Fibroblast of skin of abdomen (primary cell): ENCODE data around the gene ZNF407.
A peak's percentile ranks its signal among the peaks of the same experiment; 100 is the strongest.

Source experiments
- DNase-seq: peaks from one replicate; pipeline ENCODE4 v3.0.0-alpha.2; 2013

ZNF407 gene

DNA sequence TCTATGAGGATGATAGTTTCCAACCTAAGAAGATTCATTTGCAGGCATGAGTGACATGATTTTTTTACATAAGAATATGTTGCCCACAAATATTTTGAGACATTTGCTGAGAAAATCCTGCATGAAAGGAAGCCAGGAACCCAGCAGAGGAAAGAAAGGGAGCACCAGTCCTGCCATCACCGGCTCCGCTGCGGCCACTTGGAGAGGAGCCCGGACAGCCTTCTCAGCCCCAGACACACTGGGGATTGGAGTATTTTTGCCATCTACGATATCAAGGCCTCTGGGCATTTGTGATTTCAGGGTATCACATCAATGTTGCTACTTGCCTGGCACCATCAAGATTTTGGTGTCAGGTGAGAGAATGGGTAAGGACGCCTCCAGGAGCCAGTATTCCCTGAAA lies 383.0 kb downstream of the ZNF407 start:
- DNase-seq, result no peak

DNA sequence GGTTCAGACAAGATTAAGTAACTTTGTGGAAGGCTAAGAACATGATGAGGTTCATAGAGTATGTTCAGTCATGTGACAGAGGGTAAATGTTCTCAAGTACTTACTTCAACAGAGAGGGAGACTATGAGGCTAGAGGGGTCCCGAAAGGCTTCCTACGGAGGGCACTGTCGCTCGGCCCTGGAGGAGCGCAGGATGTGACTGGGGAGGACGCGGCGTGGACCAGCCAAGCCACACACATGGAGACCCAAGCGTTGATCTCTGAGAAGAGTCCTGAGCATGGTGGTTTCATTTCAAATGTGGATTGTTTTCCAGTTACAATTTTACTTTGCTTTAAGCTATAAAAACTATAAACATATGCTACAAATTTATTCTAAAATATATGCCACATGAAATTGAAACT lies 383.8 kb downstream of the ZNF407 start:
- no peak for DNase-seq

DNA sequence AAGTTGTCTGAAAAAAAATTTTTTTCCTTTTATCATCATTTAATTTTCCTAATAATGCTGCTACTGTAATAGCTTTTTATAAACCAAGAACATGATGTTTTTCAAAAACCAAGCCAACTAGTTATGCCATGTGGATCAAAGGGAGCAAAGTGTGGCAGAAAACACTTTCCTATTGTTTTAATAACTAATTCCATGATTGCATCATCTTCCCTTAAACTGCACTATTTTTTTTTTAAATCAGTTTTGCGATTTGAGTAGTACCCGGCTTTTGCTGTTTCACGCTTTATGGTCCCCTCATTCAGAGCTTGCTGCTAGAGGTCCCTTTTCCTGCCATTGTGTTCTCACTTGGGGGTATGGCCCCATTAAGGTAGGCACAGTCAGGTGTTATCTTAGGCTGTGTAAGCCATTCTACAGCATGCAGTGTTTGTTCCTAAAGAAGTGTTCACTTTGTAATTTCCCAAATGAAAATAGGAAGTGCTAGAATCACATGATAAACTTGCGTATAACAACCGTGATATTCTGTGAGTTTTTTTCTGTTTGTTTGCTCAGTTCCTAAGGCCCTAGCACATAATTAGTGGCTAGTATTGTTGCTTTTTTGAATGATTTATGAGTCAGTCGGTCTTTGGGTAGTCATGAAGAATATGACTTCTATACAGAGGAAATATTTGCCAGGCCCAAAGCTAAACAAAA lies 385.4 kb downstream of the ZNF407 start:
- no peak for DNase-seq

DNA sequence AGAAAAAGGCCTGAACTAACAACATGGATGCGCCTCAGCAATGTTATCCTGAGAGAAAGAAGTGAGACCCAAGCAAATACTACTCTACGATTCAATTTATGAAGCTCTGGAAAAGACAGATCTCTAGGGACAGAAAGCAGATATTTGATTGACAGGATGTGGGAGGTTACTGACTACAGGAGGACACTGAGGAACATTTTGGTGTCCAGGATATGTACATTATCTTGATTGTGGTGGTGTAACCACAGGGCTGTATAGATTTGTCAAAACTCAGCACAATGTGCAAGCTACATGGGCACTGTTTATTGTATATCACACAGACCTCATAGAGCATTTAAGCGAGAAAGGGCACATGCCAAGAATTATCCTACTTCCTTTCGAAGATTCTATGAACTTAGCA lies 391.5 kb downstream of the ZNF407 start:
- no peak for DNase-seq

DNA sequence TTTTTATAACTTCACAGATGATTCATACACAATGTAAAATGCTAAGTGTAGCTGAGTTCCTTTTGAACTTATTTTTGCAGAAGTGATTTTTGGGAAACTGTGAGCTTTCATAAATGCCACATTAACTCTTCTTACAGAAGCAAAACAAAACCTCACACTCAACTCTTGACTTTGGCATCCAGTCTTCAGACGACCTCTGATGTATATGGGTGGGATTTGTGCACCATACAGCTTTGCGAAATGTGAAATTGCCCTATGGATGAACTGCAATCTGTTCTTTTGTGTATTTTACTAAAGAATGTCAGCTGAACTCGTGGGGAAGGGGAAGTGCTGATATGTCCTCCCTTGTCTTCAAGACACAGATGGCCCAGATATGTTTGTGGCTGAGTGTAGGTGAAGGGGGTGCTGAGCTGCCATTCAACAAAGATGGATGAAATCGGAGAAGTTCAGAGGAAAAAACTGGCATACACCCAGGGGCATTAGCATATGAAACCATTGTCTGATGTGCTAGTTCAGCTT lies 393.0 kb downstream of the ZNF407 start:
- DNase-seq, result peak; percentile 26

DNA sequence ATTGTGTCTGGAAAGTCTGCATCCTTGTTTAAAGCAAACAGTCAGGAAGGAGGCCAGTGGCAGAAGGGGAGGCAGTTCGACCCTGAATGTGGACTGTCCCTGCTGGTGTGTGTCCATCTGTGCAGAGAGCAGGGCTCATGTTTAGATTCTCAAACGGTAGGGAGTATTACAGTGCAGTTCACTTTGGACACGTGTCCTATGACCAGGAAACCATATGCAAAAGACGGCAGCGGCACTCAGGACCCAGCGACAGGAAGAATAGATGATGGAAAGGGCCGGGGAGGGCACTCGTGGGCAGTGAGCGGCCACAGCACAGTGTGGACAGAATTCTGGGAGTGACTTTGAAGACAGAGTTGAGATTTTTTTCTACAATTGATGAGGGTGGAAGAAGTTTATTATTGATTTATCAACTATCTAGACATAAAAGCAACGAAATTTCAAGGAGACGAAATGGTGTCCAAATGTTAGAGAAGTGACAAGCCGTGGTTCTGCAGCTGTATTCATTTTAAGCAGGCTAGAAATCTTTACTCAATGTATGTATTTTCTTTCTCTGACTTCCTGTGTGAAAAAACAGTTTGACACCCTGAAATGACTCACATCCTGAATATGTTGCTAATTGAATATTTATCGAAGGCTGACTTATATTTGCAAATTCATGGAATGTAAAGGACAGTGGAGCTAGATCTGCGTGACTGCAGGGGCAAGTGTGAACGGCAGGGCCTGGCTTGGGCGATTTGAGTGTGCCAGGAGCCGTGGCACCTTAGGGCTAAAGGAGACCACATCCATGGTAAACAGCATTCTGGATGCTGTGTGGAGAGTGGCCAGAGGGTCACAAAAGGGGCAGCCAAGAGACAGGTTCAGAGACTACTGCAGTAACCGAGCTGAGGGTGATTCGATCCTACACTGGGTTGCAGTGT lies 397.1 kb downstream of the ZNF407 start:
- peak; percentile 58 for DNase-seq

DNA sequence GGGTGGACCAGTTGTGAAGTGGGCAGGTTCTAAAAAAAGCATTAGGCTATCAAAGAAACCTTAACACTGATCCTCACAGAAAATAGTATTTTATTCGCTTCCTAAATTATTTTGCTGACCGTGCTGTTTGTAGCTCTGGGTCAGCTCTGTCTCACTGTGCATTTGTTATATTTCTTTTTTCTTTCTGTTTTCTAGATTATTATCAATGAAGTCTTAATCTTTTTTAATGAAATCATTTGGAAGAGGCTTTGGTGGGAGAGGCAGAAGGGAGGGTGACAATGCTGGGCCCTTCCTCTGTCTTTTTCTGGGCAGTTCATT lies 397.7 kb downstream of the ZNF407 start:
- DNase-seq, result no peak

DNA sequence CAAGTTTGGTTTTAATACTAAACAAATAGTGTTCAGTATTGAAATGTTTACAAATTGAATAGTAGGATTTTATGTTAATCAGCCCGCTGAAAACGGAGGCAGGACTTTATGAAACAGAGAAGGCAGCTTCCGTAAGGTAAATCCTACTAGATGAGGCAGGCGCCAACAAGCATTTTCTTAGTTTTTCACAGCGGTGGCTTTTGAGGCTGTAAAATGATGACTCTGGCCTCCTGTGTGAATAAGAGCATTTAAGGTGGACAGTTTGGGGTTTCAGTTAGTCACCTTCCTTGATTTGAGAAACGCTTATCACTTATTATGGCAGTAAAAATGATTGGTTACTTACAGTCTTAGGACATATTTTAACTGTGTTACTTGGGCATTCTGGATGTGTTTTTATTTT lies 398.4 kb downstream of the ZNF407 start:
- DNase-seq, result no peak

DNA sequence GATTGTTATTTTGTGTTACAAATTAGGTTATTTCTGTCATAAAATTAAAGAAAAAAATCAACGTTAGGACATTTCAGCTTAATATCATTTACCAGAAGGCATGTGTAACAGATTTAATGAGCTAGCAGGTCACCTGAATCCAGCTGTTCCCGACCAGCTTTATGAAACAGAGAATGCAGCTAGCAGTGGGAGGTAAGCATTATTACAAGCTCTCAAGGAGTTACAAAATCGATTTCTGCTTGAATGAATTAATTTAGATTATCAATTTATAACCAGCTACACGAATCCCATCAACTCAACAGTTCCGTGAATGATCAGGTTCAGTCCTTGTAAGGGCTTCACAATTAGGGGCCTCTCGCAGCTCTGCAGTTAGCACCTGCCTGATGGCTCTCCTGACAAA lies 399.3 kb downstream of the ZNF407 start:
- DNase-seq, result no peak

DNA sequence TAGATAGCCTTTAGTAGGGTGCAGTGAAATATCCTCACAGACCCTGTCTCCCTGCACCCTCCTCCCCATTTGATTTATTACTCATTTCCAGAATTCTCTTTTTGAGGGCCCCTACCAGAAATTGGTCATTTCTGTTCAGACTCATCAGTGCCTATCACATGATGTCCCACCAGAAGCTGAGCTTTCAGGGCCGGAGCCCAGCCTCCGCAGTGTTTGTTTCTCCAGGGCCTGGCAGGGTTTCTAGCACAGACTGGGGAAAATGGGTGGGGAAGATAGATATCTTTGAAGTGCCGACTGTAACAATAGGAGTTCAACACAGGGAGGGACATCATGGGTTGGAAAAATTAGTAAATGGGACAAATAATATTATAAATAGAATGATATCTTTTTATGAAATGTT lies 403.2 kb downstream of the ZNF407 start:
- no peak for DNase-seq

DNA sequence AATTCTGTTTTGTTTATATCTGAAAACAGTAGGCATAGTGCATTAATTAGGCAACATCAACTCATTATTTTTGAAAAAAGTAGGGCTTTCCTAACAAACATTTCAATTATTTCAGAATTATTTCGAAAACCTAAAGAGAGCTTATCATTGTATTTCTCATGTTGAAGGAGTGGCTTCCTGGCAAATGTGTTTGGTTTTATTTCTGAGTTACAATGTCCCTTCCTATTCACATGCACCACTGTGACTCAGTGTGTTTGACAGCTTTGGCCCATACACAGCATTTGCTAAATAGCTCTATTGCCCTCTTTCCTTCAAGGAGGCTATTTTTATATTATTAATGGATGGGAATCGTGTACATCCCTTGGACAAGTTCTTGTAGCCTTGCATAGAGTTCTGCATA lies 405.4 kb downstream of the ZNF407 start:
- no peak for DNase-seq

DNA sequence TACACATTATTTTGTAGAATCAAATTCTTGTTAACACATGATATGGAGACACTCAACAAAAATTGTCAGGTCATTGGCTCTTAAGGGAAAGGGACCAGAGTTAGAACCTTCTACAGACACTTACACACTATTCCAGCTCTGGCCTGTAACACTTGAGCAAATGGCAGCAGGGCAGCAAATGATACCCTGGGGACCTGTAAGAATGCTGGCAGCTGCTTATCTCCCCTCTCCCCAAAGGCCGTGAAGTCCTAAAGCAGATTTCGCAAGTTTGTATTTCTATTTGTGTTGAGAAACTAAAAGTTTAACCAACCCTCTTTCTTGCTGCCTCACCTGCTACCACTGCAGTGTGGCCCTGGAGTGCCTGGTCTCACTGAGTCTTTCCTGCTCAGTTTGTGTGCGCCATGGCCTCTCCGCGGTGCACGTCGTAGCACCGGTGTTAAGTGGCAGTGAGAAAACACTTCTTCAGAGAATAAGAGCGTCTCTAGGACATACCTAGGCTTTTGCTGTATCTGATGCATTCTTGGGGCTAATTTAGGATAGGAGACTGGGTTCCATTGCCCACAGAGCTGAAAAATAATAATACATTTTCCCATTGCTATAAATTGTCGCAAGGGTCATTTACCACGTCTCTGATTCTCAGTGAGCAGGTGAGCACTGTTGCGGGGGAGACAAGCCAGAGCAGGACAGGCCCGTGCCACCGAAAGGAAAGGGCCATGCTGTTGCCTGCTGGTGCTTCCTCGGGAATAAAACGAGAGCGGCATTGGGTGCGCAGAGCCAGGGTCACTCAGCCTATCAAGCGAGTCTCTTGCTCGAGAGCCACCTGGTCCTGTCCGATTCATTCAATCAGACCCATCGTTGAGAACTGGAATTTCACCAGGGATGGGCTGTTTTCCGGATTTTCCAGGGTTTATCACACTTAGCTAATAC lies 406.4 kb downstream of the ZNF407 start:
- DNase-seq, result no peak

DNA sequence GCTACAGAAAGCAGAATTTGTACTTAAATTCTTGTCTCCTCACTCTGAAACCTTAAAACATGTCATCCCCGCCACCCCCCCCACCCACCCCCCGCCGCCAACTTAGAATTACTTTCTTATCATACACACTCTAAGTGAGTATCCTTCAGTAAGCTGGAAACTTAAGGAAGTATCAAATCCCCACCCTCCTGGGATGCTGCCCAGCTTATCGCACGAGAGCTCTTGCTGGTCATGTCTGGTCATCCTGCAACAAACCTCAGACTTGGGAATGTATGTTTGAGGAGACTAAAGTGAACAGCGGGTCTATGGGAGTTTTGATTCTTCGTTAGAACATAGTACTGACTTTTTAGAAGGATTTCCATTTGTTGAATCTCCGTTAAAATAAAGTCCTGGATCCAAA lies 408.0 kb downstream of the ZNF407 start:
- no peak for DNase-seq

DNA sequence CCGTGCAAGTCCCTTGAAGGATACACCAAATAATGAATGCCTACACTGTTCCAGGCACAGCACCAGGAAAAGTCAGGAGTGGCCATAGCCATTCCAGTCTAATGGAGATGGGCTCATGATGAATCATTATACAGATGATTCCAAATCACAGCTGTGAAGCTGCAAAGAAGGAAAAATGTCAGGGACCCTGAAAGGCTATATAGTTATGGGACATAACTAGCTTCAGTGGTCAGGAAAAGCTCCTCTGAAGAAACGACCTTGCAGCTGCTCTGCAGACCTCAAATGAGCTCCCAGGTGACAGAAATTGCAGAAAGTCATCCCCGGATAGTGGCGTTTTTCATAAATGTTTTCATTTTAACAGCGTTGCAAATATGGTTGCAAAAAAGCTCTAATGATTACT lies 410.5 kb downstream of the ZNF407 start:
- no peak for DNase-seq

DNA sequence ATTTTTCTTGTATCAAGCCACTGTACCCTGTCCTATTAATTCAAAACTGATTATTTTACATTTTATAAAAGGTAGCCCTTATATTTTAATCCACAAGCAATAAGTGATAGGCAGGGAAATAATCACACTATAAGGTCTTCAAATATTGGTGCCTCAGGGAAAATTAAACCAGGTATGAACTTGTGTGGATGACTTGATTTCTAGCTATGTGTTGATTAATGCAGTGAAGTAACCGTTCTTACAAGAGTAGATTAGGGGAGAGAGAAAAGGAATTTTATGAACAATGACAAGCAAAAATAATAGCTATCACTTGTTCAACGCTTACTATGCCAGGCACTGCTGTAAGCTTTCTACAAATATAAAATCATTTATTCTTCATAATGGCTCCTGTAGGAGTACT lies 411.6 kb downstream of the ZNF407 start:
- no peak for DNase-seq

DNA sequence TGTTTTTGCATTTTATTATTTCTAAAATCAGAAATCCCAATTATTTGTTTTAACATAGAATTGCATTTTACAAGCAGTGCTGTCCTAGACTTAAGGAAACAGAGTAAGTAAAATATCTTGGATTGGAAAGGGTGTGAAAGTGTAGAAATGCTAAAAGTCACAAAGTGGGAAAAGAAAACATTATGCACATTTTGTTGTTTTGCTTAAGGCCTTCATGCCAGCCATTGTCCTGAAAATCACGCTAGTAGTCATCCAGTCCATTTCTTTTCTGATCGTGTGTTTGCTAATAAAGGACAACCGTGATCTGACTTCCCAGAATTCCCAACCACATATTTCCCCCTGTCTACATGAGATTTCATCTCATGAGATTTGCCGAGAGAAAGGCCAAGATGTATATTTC lies 412.2 kb downstream of the ZNF407 start:
- DNase-seq, result no peak

DNA sequence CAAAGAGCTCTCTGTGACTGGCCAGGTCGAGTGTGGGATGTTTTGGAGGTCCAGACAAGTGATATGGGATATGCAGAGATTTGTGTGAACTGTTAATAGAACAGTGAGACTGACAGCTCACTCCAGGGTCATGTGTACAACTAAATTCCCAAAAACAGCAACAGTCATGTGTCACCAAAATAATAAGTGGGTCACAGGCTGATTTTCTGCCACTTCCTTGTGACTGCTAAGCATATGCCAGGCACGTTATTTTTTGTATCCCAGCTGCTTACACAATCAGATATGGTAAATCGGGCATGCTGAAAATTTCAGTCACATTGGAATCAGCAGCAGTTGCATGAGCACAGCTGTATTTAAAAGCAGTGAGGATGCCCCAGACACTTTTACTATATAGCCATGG lies 412.6 kb downstream of the ZNF407 start:
- no peak for DNase-seq

DNA sequence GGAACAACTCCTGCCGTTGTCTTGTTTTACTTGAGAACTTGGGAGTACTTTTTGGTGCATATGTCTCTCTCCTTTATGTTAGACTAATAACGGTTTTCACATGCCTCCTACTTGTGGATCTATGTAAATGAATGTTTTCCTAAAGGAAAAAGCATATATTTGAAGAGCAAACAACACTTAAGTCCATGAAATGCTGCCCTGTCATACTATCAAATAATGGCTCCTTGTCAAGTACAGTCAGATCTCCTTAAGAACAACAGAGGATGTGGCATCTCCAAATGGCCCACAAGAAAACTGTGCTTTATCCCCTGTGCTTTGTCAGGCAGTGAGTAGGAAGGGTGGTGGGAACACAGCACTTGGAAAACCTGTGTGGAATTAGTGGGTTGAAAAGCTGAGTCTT lies 413.0 kb downstream of the ZNF407 start:
- DNase-seq, result no peak

DNA sequence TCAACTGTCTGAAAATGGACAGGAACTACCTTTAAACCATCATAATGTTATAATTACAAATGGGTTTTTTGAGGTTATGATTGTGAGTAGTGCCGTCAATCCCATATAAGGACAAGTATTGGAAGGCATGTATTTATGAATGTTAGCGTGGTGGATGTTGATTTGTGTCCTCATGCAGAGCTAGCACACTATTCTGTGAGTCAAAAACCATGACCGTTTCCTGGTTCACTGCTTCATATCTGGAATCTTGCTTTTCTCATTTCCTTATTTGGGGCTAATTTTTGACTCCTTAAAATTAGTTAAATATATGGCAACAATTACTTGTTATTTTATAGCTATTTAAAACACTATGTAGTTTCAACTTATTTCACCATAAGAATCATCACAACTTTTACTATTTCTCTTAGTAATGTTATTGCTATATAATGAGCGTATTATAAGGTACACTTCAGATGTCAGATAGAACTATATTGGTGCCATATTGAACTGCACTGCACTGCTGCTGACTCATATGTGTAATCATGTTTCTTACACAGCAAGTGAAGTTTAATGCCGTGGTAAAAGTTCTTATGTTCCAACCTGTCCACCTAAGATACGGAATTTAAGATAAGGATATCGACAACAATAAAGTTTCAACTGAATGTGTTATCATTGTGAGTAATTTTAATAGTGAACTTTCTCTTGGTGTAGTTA lies 418.5 kb downstream of the ZNF407 start:
- peak; percentile 9 for DNase-seq

DNA sequence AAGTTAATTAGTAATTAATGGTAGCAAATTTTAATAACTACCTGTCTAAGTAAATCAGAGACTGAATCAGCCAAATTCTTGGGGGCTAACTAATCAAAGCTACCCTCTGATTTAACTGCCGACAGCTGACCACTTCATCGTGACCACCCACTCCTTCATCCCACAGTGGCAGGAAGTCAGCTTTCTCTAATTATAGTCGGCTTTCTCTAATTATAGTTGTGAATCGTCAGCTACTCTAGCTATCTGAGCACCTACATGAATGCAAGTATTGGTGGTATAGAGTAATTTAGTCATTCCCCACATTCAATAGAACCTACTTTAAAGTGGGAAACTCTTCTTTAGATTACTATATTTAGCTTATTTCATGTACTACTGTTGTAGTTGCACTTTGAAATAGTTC lies 425.8 kb downstream of the ZNF407 start:
- DNase-seq, result no peak

DNA sequence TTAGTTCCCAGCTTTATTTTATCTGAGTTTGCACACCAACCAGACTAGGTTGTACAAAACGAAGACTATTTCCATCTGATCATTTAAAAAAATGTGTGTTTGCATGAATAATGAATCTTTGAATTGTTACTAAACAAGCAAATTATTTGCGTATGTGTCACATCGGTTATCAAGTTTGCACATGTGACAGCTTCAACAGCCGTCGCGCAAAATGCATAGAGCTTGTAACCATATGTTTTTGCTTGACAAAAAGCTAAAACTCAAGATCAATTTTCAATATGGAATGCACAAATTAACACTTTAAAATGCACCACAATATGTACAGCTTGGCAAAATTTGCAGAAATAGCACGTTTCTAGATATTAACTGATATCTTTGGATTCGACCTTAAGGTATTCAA lies 427.2 kb downstream of the ZNF407 start:
- DNase-seq, result no peak

DNA sequence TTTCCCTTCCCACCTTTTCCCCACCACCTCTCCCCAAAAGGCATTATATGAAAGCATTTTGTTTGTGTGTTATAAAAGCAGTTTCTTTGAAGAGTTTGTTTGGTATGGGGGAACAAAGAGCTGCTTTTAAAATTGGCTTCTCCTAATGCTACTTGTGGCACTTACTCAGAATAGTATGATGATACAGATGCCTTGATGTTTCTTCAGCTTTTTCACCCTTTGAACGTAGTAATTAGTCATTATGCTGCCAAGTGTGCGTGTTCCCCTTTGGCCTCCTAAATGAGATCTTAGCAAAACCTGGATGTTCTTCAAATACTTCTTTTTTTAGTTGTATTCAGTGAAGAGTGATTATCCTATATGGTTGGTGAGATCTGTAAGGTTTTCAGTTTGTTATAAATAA lies 427.9 kb downstream of the ZNF407 start:
- no peak for DNase-seq
